Sigmoid colon (tissue), 4 donors: ENCODE measurements around the gene TCF7.

Experiments
- EP300 ChIP-seq, 4 donors: sonication (generic); formaldehyde crosslinking; IDR thresholded peaks; one replicate each; pipeline ENCODE4 v1.6.1; 2017; ENCODE audit warnings: antibody characterized with exemption in 4 of 4
- POLR2A ChIP-seq, 2 donors: fragments of 450-650 bp; IDR thresholded peaks; one replicate each; pipeline ENCODE4 v1.6.1; 2016; ENCODE audit warnings: antibody characterized with exemption in 2 of 2, mild to moderate bottlenecking in 2 of 2, moderate library complexity in 2 of 2
- POLR2AphosphoS5 ChIP-seq, 4 donors: sonication (generic); formaldehyde crosslinking; IDR thresholded peaks; one replicate each; pipeline ENCODE4 v1.6.1; 2017; ENCODE audit warnings: antibody characterized with exemption in 4 of 4
- TF ChIP-seq, protein P1 (sequence below), 4 experiments: fragments of 450-650 bp in 3 of 4; fragments of 200-600 bp in 1 of 4; IDR thresholded peaks; one replicate each; pipeline ENCODE4 v1.5.1; 2016 to 2019; ENCODE audit warnings: antibody characterized with exemption in 4 of 4, mild to moderate bottlenecking in 3 of 4, moderate library complexity in 2 of 4

DNA sequence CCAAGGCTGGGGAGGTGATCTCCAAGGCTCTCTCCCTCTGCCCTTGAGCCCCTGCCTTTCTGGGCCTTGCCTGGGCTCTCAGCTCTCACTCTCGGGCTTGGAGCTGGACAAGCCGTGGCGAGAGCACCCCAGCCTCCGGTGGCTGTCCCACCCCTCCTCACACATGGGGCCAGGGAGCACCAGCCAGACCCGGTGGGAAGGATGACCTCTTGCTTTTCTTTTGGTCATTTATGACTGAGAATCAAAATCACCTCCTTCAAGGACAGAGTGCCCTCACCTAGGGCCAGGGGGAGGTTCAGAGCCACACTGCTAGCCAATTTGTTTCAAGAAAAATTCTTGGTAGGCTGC is 14.1 kb downstream of the TCF7 start:
- TF ChIP-seq POLR2A (IDR thresholded peaks at IDR 0.05) (no peak), POLR2AphosphoS5 (IDR thresholded peaks at IDR 0.05) (no peak), EP300 (IDR thresholded peaks at IDR 0.05) (no peak)
- TF ChIP-seq, protein P1, sequence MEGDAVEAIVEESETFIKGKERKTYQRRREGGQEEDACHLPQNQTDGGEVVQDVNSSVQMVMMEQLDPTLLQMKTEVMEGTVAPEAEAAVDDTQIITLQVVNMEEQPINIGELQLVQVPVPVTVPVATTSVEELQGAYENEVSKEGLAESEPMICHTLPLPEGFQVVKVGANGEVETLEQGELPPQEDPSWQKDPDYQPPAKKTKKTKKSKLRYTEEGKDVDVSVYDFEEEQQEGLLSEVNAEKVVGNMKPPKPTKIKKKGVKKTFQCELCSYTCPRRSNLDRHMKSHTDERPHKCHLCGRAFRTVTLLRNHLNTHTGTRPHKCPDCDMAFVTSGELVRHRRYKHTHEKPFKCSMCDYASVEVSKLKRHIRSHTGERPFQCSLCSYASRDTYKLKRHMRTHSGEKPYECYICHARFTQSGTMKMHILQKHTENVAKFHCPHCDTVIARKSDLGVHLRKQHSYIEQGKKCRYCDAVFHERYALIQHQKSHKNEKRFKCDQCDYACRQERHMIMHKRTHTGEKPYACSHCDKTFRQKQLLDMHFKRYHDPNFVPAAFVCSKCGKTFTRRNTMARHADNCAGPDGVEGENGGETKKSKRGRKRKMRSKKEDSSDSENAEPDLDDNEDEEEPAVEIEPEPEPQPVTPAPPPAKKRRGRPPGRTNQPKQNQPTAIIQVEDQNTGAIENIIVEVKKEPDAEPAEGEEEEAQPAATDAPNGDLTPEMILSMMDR (IDR thresholded peaks at IDR 0.05), result no peak
